HFF-Myc (cell line): ENCODE data around the gene RHOF.
"Not testable (repeated sequence)": the region's sequence is repeated elsewhere in the genome, so short reads cannot be mapped to it uniquely, and the experiment has no call there.

ENCODE experiments used
- DNase-seq: peaks from one replicate; pipeline ENCODE4 v3.0.0-alpha.2; 2011; ENCODE audit warnings: low read depth; ENCODE audit errors: extremely low read depth
- H3K4me3 ChIP-seq: replicated peaks from 2 replicates; pipeline ENCODE4 v1.5.1; 2011; ENCODE audit warnings: low read depth, mild to moderate bottlenecking, control low read depth, low read length
- TF ChIP-seq, protein P1 (sequence below): IDR thresholded peaks from 2 replicates; pipeline ENCODE4 v1.5.1; 2012; ENCODE audit warnings: mild to moderate bottlenecking, low read depth, low read length, control low read depth; ENCODE audit errors: missing control alignments

RHOF gene

DNA sequence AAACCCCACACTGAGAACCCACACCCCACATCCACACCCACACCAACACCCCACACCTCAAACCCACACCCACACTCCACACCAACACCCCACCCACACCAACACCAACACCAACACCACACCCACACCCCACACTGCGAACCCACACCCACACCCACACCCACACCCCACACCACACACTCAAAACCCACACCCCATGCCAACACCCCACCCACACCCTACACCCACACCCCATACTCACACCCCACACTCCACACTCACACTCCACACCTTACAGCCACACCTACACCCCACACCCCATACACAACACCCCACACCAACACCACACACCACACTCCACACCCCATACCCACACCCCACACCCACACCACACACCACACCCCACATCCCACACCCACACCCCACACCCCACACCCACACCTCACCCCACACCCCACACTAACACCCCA lies 43.0 kb downstream of the RHOF start:
- DNase-seq, result no peak
- no peak overlapping the region for H3K4me3 ChIP-seq
- TF ChIP-seq, protein P1, sequence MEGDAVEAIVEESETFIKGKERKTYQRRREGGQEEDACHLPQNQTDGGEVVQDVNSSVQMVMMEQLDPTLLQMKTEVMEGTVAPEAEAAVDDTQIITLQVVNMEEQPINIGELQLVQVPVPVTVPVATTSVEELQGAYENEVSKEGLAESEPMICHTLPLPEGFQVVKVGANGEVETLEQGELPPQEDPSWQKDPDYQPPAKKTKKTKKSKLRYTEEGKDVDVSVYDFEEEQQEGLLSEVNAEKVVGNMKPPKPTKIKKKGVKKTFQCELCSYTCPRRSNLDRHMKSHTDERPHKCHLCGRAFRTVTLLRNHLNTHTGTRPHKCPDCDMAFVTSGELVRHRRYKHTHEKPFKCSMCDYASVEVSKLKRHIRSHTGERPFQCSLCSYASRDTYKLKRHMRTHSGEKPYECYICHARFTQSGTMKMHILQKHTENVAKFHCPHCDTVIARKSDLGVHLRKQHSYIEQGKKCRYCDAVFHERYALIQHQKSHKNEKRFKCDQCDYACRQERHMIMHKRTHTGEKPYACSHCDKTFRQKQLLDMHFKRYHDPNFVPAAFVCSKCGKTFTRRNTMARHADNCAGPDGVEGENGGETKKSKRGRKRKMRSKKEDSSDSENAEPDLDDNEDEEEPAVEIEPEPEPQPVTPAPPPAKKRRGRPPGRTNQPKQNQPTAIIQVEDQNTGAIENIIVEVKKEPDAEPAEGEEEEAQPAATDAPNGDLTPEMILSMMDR, result no peak

DNA sequence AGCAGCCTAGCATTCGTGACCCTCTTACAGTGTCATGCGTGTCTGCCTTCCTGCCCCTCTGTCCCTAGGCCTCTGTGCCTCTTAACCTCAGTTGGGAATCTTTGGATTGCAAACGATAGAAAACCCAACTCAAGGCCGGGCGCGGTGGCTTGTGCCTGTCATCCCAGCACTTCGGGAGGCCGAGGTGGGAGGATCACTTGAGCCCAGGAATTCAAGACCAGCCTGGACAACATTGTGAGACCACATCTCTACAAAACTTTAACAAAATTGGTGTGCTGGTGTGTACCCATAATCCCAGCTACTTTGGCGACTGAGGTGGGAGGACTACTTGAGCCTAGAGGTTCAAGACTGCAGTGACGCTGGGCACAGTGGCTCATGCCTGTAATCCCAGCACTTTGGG lies 44.2 kb downstream of the RHOF start:
- no peak for DNase-seq
- H3K4me3 ChIP-seq, result no peak overlapping the region
- TF ChIP-seq, protein P1, result no peak

DNA sequence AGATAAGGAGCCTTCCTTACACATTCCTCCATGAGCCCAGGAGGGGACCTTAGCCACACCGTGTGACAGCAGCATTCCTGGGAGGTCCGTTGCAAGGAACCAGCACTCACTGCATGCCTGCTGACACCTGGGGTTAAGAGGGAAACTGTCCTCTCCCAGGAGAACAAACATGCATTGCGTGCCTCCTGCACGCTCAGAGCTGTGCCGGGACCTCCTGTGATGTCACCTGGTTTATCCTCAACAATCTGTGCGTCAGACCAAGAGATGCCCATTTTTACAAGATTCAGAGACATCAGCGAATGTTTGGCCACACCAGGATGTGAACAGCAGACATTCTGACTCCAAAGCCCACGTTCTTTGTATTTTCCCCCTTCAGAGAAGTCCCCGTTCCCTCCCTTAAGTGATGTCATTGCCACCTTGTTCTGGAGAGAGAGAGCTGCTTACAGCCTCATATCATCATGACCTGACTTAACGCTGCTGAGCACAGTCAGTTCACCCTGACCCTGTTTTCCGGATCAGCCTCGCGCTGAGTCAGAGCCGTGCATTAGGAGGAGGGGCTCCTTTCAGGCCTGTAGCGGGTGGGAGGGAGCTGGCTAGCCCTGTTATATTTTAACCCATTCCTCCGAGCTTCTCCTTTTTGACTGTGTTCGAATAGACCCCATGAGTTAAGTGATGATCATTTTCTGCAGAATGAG lies 44.8 kb downstream of the RHOF start:
- no peak overlapping the region for H3K4me3 ChIP-seq
- DNase-seq, result peak; percentile 77
- TF ChIP-seq, protein P1, result no peak

DNA sequence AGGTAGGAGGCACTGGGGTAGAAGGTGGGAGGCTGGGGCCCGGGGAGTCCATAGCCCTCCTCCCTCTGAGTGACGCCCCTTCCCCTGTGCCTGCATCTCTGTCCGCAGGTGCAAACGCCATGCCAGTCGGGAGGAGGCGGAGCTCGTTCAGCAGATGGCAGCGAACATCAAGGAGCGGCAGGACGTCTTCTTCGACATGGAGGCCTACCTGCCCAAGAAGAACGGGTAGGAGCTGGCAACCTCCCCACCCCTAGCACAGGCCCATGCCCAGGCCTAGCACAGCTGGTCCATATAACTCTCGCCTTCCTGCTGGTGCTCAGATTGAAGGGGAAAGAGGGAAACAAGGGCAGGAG lies 45.3 kb downstream of the RHOF start:
- no peak overlapping the region for H3K4me3 ChIP-seq
- TF ChIP-seq, protein P1, result no peak

DNA sequence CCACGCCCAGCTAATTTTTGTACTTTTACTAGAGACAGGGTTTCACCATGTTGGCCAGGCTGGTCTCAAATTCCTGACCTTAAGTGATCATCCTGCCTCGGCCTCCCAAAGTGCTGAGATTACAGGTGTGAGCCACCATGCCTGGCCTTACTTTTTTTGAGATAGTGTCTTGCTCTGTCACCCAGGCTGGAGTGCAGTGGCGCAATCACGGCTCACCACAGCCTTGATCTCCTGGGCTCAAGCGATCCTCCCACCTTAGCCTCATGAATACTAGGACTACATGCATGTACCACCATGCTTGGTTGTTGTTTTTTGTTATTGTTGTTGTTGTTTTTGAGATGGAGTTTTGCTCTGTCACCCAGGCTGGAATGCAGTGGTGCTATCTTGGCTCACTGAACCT lies 47.9 kb downstream of the RHOF start:
- not testable (repeated sequence) for H3K4me3 ChIP-seq, DNase-seq

More for the DNA sequence above, 45.3 kb downstream of the RHOF start:
- DNase-seq, result no peak

DNA sequence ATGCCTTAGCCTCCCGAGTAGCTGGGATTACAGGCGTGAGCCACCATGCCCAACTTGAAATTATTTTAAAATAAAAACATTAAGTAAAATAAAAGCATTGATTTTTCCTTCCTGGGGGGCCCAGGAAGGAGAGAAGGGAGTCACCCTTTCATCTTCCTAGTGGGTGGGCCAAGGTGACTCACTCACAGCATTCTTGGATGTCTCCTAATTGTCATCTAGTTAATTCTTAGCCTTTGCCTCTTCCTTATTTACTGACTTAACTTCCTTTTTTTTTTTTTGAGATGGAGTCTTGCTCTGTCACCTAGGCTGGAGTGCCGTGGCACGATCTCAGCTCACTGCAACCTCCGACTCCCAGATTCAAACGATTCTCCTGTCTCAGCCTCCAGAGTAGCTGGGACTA lies 51.7 kb downstream of the RHOF start:
- TF ChIP-seq, protein P1, result no peak
- DNase-seq, result no peak
- no peak overlapping the region for H3K4me3 ChIP-seq

DNA sequence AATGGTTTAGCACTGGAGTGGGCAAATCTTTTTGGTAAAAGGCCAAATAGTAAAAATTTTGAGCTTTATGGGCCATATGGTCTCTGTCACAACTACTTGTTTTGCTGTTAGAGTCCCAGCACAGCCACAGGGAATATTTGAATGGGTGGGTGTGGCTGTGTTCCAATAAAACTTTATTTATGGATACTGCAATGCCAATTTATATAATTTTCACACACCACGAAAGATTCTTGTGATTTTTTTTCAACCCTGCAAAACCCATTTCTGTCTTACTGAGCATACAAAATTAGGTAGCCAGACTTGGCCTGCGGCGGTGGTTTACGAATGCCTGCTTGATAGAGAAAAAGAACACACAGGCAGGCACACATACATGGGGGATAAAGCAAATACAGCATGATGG lies 52.6 kb downstream of the RHOF start:
- no peak overlapping the region for H3K4me3 ChIP-seq
- DNase-seq, result no peak
- TF ChIP-seq, protein P1, result no peak
